RWPE1 (cell line): Measurements from ENCODE around the gene GORASP1.

Experiments used
- CTCF ChIA-PET: fragments of 350-600 bp; sonication (Branson Sonifier 250); formaldehyde crosslinking; extraction: SDS; loops from one replicate; lab custom pipeline; 2021; lab: Yijun Ruan, JAX
- POLR2A ChIA-PET: fragments of 400-600 bp; formaldehyde crosslinking; extraction: SDS; loops from one replicate; lab custom pipeline; 2020; ENCODE audit warnings: antibody characterized with exemption; ENCODE audit not compliant: low non-redundant PET; lab: Yijun Ruan, JAX
- DNase-seq: peaks from one replicate; pipeline ENCODE4 v3.0.0; 2012; ENCODE audit warnings: low spot score
- H3K27ac ChIP-seq: fragments of 450-650 bp; 2 replicates; pipeline ENCODE4 v1.5.1; 2017
- TF ChIP-seq, protein P1 (sequence below): fragments of 450-650 bp; conservative IDR thresholded peaks from 2 replicates; pipeline ENCODE4 v1.5.1; 2017; ENCODE audit warnings: low read depth, mild to moderate bottlenecking

GORASP1 gene

DNA sequence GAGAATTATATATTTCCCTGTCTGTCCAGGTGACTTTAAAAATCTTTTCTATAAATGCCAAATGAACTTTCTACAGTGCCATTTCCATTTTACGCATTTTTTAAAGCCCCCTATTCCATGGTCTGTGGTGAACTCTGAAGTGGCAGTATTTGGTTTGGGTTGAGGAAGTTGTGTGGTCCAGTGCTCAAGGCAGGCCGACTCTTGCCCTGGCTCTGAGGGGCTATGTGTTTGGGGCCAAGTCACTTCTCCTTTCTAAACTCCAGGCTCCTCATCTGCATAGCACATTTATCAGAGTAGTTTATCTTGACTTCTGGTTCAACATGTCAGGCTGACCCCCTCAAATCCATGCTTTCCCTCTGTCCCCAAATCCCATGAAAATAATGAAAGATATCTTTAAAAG is 14.2 kb upstream of the GORASP1 start:
- TF ChIP-seq, protein P1, sequence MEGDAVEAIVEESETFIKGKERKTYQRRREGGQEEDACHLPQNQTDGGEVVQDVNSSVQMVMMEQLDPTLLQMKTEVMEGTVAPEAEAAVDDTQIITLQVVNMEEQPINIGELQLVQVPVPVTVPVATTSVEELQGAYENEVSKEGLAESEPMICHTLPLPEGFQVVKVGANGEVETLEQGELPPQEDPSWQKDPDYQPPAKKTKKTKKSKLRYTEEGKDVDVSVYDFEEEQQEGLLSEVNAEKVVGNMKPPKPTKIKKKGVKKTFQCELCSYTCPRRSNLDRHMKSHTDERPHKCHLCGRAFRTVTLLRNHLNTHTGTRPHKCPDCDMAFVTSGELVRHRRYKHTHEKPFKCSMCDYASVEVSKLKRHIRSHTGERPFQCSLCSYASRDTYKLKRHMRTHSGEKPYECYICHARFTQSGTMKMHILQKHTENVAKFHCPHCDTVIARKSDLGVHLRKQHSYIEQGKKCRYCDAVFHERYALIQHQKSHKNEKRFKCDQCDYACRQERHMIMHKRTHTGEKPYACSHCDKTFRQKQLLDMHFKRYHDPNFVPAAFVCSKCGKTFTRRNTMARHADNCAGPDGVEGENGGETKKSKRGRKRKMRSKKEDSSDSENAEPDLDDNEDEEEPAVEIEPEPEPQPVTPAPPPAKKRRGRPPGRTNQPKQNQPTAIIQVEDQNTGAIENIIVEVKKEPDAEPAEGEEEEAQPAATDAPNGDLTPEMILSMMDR, result no peak
- no peak overlapping the region for H3K27ac ChIP-seq
- ChIA-PET CTCF (no interaction called here), POLR2A (no interaction called here)
- no peak for DNase-seq

DNA sequence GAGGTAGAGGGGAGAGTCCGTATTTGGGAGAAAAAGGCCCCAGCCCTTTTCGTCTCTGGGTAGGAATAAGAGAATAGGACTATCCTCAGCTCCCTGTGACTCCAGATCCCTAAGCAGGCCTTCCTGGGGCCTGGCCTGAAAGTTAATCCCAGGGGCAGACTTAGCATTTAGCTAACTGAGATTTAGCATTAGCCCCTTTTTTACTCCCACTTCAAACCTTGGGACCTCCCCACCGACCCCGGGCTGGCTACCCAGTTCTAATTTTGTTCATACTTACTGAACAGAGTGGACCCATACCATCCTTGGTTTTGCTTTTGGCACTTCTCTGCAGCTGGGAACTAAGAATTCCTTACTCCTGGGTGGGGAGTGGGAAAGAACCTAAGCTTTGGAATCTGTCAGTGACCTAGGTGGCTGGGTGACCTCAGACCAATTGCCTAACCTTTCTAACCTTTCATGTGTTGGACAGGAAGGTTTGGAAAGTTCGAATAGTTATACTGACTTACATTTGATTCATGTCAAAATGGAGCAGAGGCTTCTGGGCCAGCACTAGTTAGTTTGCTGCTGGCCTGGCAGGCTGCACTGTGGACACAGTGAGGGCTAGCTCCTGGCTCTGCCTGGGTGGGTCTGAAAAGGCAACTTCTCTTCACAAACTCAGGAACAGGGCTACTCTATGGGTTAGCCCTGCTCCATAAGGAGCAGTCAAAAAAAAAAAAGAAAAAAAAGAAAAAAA is 11.7 kb upstream of the GORASP1 start:
- TF ChIP-seq, protein P1, result no peak
- ChIA-PET POLR2A (no interaction called here), CTCF (no interaction called here)
- no peak overlapping the region for H3K27ac ChIP-seq
- DNase-seq, result no peak

DNA sequence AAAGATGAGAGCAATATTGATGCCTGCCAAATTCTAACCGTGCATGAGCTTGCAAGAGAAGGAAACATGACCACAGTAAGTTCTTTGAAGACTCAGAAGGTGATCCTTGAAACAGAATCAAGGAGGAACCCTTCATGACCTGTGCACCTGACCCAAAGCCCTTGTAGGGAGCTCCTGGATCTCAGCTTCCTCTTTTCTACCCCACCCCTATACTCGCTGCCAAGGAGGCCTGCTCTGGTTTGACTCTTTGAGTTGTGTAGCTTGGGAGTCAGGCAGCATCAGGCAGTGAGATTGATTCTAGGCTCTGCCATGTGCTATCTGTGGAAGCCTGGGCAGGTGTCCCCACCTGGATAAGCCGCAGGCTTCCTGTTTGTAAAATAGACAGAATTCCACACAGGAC is 10.7 kb upstream of the GORASP1 start:
- no peak for DNase-seq
- CTCF ChIA-PET, result interaction anchor here (0.6 kb wide), 2 partner anchors 9 to 168 kb away, joined by 3 to 5 read pairs; no protein-coding TSS in a partner anchor
- POLR2A ChIA-PET, result no interaction called here
- TF ChIP-seq, protein P1, result no peak
- no peak overlapping the region for H3K27ac ChIP-seq

DNA sequence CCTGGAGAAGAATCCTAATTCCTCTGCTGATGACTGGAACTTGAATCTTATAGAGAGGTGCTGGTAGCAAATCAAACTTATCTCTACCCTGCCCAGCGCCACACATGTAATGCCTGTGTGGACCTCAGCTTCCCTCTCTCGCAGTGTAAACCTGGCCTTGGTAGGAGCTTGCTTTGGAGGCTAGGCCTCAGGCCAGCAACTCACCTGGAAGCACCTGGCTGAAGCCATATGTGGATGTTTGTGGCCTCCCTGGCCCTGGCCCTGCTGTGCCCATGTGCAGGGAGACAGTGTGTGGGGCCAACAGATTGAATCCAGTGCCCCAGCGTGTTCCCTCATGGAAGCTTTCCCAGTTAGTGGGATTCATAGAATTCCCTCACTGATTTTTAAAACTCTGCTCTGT is 8.4 kb upstream of the GORASP1 start:
- TF ChIP-seq, protein P1, result no peak
- no peak for DNase-seq
- POLR2A ChIA-PET, result no interaction called here
- H3K27ac ChIP-seq, result no peak overlapping the region
- CTCF ChIA-PET, result no interaction called here

DNA sequence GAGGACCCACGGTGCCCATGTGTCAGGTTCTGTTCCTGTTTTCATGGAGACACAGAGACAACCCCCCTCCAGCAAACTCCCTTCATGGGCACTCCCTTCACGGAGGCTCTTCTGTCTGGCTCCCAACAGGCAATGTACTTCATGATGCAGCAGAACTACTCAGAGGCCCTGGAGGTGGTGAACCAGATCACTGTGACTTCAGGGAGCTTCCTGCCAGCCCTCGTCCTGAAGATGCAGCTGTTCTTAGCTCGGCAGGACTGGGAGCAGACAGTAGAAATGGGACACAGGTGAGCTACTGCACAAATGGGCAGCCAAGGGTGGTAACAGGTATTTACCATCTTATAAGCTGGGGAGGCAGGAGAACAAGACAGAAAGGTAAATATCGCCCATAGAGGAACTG is 7.0 kb upstream of the GORASP1 start:
- H3K27ac ChIP-seq, result no peak overlapping the region
- ChIA-PET CTCF (interaction anchor here (0.6 kb wide), 1 partner anchor 154 kb away, joined by 4 read pairs; no protein-coding TSS in a partner anchor), POLR2A (no interaction called here)
- DNase-seq, result no peak
- TF ChIP-seq, protein P1, result no peak

DNA sequence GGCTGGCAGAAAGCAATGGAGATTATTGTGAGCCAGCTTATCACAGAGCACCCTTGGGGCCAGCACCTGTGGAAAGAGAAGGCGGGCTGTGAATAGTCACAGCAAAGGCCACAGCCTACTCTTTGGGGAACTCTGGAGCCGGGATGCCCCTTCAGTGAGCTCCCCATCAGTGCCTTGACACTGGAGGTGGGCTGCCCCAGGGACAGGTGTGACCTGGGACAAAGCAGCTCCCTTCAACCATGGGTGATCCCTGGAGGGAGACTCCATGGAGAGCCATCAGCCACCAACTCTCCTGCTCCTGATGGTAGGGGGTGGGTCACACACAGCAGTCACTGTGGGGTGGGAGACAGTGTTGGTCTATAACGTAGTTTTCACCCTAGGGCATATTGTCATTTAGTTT is 5.9 kb upstream of the GORASP1 start:
- POLR2A ChIA-PET, result no interaction called here
- DNase-seq, result no peak
- no peak overlapping the region for H3K27ac ChIP-seq
- CTCF ChIA-PET, result no interaction called here
- TF ChIP-seq, protein P1, result no peak
